DMS 273 treated with DMSO at 0.1 percent for 48 hours (cell line): Measurements from ENCODE around the gene AK9.

ENCODE experiments used
- DNase-seq: peaks from one replicate; lab custom pipeline; 2025; lab: John Stamatoyannopoulos, UW

Gene AK9

DNA sequence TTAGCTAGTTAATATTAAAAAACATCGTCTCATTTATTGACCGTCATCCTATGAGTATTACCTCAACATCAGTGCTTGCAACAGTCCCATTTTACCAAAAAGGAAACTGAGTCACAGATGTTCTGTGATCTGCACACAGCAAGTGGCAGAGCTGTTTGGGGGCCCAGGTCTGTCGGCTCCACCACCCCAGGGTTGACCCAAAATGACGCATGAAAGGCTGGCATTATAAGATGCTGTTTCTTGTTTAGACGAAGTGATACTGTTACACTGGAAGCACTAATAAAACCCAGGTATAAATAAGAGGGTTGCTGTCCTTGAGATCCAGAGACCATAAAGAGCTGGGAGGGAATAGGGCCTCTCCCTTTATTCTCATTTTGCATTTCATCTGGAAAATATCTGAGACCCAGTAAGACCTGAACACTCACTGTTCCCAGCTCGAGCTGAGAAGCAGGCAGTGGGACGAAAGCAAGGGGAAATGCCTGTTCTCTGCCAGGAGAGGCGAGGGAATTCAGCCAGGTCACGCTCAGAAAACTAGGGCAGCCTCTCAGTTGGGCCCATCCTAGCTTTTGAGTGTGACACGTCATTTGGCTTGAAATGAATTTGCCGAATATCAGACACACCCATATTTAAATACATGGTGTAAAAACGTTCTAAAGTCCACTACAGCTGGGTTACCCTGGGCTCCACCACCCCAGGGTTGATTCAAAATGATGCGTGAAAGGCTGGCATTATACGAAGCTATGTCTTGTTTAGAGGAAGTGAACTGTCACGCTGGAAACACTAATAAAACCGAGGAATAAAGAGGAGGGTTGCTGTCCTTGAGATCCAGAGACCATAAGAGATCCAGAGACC is 234.1 kb downstream of the AK9 start:
- DNase-seq: no peak

DNA sequence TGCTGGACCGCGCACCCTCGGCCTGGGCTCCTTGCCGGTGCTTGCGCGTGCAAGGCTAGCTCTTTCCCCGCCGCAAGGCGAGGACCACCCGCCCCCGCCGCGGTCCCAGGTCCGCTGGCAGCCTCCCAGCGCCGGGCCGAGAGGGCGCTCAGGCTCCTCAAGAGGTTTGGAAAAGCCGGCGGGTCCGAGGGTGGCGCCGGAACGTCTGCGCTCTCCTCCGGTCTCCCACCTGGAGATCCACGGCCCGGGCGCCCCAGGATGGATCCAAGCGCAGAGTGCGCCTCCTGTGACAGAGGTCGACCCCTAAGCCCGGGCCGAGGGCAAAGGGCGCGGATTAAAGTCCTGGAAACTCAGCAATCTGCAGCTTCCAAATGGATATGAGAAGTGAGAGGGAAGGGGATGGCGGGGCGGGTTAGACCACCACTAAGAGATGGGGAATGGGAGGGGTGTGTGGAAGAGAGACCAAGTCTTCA is 234.9 kb downstream of the AK9 start:
- no peak for DNase-seq

DNA sequence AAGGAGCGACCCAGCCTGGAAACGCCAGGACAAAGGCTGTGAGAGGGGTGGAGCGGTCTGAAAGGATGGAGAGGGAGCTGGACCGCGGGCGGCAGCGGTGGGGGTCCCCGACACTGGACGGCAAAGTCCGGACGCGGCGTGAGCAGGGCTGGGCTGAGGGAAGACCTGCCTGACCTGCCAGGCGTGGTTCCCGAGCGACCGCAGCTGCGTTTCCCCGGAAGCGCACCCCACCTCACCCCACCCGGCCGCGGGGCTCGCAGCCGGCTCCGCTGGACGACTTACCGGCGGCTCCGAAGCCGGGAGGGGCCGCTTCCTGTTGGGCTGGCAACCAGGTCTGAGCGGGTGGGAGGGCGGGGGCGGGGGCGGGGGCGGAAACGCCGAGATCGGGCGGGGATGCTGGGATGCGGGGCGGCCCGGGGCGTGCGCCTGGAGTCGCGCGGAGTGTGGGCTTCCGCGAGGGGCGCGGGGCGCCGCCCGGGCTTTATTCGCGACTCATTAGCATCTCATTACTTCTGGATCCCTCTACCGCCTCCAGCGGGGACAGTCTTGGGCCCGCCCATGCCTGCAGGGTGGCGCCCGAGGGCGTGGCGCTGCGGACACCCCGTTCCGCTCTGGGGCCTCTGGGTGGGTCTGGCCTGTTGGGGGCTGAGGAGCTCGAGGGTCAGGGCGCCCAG is 235.4 kb downstream of the AK9 start, which contains the start of gene MICAL1:
Gene MICAL1, minus strand, starts transcription at position 336 of the 674 bp plus-strand sequence. CDS start 1,576 bp downstream, outside the sequence.
- DNase-seq: no peak

DNA sequence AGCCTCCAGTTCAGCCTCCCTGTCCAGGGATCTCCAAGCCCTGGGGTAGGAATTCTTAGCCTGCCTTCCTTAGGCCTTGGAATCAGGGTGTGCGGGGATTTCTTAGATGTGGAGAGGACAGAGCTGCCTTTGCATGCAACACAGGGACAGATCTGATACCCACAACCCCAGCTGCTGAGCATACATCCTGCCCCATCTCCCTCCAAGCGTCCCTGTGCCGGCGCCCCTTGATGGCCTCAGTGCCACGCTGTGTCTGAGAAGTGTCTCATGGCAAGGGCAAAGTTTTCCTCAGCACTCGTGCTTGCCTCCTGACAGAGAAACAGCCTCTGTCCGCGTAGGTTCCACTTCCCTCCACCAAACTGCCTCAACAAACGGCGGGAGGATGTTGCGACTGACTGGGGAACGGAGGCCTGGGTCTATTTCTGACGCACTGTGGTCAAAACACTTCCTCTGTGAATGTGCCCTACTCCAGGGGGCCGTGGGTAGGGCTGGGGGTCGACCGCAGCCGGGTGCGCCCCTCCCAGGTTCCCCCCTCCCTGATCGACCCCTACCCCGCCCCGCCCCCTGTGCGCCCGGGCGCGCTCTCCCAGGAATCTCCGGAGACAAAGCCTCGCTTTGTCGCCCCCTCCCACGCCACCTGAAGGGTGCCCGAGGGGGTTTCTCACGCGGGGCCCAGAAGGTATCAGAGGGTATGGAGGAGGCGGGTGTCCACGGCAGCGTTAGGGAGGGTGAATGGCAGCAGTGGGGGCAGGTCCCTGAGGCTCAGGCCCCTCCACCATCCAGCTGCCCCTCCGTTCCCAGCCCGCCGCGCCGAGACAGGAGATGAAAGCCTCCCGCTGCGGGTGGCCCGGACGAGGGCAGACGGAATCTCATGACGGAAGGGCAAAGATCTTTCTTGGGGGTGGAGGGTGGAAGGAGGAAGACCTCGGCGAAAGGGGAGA is 236.2 kb downstream of the AK9 start:
- DNase-seq: no peak

DNA sequence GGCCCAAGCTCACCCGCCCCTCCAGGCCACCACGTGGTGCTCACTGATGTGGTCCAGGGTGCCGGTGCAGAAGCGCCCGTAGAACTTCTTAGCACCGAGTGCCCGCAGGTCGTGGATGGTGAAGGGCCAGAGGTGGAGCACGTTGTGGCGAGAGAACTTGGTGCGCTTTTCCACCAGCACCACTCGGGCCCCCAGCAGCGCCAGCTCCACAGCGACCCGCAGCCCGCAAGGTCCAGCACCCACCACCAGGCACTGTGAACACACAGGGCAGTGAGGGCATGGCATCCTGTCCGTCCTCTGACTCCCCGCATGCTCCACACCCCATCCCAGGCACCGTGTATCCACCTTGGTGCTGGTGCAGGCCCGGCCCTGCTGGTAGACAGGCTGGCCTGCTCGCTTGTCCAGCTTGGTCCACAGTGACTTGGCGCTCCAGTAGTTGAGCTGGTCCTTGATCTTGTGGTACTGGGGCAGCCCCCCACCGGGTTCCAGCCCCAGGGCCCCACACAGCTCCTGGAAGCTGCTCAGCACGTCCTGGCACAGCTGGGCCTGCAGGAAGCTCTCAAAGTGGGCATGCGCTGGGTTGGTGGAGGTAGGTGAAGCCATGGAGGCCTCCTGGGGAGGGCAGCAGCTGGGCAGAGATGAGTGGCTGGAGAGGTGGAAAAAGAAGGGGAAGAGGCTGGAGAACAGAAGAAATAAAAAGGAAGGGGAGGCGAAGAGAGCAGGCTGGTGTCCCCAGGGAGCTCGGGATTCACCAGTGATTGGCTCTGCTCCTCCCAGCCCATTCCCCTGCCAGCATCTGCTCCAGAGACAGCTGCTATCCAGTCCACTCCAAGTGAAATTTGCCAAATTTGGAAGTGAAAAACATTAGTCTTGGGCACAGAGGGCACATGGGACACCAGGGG is 237.2 kb downstream of the AK9 start:
- DNase-seq: peak; percentile 96

DNA sequence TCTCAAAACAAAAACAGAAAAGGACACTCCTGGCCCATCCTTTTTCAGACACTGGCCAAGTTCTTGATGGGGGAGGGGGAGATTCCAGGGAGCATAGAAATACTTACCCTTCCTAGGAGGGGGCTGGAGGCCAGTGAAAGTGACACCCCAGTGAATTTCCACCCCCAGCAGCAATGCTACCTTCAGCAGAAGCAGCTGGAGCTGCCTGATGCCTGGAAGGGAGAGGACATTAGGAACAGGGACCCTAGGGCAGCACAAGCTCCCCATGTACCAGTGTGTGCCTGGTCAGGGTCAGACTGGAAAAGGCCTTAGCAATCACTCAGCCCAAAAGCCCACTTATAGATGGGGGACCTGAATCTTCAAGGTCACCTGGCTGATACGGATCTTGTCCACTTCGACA is 237.8 kb downstream of the AK9 start:
- no peak for DNase-seq

DNA sequence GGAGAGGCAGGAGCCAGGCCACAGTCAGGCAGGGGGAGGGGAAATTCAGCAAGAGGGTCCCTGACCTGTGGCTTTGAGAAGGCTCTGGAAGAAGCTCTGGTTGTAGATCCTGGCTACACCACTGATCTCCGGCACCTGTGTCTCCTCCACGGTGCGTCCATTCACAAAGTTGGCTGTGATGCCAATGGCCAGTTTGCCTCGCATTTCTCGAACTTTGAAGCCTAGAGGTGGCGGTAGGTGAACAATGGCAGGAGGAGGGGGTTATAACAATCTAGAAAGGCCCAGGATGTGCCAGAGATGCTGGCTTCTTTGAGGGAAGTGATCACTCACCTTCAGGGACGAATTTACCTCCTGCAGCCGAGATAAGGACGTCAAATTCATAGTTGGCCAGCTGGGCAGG is 238.8 kb downstream of the AK9 start:
- DNase-seq: no peak

DNA sequence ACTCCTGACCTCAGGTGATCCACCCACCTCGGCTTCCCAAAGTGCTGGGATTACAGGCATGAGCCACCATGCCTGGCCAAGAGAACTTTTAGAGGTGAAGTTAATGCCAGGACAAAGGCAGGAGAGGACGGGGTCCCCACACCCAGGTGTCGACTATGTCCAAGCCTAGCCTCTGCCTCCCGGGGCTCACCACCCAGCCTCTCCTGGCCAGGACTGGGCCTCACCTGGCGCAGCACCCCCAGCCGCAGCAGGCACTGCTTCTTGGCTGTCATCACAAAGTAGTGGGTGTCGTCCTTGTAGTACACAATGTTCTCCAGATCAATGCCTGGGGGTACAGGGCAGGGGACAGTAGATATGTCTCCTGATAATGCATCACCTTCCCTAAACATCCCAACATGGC is 239.6 kb downstream of the AK9 start:
- DNase-seq: no peak

DNA sequence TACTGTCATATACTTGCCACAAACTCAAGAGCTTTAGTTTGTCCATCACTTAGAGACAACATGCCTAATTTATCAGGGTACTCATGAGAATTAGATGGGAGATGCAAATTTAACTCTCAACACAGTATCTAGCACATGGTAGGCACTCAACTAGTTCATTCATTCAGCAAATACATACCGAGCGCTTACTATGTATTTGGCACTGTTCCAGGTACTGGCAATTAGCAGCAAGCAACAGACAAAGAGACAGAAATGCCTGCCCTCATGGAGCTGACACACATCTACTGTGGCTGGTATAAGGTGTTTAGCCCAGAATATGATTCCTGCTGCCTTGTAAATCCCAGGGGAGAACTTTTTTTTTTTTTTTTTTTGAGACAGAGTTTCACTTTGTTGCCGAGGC is 240.2 kb downstream of the AK9 start:
- no peak for DNase-seq

DNA sequence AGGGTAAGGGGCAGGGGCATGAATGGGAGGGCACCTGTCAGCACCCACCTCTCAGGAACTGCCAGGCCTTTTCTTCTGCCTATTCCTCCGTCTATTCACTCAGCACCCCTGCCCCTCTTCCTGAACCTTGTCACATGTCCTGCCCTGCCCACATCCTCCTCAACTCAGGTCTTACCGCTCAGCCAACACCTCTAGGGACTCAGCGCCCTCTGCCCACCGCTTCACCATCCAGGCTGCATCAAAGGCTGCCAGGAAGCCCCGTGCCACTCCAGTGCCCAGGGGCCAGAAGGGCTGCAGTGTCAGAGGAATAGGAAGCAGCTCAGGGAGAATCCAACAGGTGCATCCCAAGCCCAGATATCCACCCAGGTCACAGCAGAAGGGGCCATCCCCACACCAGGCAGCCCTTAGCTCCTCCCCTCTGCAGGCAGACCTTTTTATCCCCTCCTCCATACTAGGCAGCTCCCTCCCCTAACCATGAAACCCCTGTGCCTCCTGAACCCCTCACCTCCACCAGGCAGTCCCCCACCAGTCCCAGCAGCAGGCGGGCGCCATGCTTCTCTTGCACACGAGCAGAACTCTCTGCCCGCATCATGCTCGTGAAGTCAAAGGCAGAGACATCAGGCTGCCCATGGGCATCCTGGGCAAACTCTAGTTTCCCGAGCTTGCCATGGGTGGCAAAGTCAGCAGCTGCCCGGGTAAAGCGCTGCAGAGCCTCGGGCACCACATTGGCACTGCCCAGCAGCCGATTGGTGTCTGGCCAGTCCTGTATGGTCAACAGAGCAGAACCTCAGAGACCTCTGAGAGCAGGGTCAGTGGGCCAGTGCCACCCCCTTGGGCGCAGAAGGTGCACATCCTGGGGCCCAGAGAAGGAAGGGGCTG is 241.0 kb downstream of the AK9 start:
- DNase-seq: no peak

DNA sequence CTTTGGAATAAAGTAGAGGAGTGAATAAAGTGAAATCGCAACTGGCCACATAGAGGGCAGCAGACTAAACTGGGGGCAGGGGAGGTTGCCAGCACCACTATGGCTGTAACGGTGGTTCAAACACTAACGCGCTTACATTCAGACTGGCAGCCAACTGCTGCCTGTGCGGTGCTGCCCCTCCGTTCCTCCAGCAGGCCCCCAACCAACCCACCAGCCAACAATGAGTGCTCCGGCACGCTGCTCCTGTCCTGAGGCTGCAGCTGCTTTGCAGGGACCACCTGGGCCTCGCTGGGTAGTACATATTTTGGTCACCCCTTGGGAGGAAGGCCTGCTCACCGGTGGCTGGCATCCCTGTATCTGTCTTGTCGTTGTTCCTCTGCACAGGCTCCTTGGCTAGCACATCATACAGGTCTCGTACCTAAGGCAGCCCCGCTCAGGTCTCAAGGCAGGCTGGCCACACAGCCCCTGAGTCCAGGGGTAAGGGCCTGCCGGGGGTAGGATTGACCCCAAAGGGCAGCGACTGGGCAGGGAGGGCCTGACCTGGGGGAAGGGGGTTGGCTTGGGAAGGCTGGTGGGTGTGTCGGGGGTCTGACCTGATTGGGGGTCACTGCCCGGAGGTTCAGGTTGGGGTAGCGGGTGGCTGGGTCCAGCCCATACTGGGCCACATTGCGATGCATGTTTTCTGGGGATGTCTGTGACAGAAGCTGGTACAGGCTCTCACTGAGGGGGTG is 241.8 kb downstream of the AK9 start:
- DNase-seq: no peak

DNA sequence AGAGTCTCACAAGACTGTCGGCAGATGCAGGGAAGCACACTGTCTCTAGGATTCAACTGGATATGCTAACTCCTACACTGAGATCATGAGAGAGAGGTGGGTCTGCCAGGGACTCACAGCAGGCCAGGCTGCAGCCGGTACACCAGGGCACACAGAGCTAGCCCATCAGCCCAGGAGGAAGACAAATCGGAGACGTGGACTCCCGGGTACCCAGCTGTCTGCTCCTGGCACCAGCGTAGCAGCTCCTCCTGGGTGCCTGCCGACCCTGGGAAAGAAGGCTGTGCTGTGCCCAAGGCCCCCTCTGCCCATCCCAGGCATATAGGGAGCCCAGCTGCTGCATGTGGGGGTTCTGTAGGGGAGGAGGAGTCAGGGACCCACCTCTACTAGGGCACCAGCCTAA is 242.4 kb downstream of the AK9 start:
- no peak for DNase-seq

DNA sequence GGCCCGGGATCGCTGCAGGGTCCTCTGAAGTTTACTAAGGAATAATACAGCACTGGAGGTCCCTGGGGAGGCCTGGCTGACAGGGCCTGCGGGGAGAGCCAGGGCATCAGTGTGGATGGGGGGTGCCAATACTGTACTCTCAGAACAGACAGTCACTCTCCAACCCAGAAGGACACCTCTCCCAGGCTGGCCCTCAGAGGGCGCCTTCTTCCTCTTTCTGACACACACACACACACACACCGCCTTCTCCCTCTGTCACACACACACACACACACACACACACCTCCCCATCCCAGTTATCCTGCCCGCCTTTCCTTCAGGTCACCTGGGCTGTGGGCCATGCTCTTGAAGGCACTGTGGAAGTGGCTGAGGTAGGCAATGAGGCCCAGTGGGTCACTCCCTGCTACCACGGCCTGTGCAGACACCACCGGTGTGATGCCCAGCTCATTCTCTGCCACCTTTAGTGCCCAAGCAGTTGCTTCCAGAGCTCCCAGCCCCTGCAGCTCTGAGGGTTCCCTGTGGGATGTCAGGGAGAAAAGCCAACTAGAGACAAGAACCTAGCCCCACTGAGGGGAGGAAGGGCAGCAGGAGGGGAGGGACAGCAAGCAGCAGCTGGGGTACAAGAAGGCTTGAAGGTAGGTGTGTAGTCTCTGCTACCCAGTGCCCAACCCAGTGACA is 243.0 kb downstream of the AK9 start:
- DNase-seq: no peak

DNA sequence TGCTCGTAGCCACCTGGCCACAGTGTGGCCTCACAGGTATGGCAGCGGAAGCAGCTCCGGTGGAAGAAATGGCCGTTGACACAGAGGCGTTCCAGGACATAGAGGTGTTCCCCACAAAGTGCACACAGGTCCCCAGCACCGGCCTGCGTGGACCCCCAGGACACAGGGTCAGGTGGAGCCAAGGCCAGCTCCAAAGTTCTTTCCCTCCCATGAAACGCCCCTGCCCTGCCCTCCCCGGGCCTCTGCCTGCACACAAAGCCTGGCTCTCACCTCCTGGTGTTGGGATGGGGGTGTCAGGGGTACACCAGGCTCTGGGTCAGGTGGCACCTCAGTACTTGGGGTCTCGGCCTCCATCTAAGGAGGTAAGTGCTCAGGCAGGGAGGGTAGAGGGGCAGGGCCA is 243.9 kb downstream of the AK9 start:
- no peak for DNase-seq

DNA sequence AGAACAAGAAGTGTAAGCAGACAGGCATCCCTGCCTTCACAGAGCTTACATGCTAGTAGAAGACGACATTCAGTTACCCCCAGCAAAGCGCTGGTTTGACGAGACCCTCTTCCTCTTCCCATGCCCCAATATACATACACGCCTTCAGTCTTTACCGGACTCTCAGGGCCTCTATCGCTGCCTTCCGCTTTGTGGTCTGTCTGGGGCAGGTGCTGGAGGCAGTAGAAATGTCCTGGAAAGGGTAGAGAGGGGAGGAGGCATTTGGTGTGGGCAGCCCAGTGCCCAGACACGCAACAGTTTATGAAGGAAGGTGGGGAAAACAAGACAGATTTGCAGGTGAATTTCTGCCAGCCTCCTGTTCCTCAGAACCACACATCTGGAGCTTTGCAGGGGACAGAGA is 244.5 kb downstream of the AK9 start:
- no peak for DNase-seq

DNA sequence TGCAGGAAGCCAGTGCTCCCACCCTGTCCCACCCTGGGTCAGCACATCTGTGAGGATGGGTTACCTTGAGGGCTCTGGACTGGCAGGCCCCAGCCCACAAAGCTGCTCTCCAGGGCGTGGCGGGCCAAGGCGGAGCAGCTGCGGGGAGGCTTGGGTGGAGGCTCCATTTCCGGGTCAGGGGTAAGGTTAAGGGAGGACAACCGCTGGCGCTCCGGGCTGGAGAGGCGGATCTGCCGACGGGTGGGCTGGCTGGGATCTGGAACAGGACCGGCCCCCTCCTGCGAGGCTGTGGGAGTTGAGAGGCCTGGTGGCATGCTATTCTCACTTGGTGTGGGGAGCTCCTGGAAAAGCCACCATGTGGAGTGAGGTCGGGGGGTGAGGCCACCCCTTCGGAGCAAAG is 244.9 kb downstream of the AK9 start:
- no peak for DNase-seq

DNA sequence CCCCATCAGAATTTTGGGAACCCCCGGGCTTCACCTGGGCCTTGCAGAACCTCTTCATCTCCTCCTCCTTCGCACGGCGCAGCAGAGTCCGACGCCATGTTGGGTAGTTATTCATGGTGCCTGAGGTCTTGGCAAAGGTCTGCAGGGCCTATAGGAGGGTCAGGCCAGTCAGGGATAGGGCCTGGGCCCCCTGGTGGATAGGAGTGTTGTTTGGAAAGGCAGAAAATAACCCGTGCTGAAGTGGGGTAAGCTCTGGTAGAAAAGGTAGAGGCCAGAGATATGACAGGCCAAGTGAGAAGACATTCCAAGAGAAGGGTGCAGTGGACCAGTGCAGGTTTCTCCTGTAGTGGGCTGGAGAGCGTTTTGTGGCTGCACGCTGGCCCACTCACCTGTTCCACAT is 245.6 kb downstream of the AK9 start:
- no peak for DNase-seq

DNA sequence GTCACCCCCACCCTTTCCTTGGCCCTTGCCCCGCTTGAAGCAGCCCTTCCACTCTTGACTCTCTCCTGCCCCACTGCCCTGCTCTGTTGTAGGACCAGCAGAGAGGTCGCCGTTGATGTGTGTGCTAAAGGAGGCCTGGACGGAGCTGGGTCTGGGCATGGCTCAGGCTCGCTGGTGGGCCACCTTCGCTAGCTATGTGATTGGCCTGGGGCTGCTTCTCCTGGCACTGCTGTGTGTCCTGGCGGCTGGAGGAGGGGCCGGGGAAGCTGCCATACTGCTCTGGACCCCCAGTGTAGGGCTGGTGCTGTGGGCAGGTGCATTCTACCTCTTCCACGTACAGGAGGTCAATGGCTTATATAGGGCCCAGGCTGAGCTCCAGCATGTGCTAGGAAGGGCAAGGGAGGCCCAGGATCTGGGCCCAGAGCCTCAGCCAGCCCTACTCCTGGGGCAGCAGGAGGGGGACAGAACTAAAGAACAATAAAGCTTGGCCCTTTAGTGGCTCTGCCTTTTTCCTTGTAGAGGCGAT is 247.5 kb downstream of the AK9 start:
- no peak for DNase-seq
